Hepatocyte (in vitro differentiated cells): ENCODE data around the gene THAP7. TPM values are rescaled to one million over a fixed set of nuclear protein-coding genes. Genes with fewer than 3 reads are reported as not detected.

Source experiments
- DNase-seq: peaks from one replicate; pipeline ENCODE4 v3.0.0-alpha.2; 2016; ENCODE audit warnings: low spot score
- H2AFZ ChIP-seq: fragments of 200-600 bp; sonication (generic); 2 replicates; pipeline ENCODE4 v1.6.0; 2016; ENCODE audit warnings: antibody characterized with exemption, mild to moderate bottlenecking
- H3K27ac ChIP-seq: fragments of 200-600 bp; sonication (generic); 2 replicates; pipeline ENCODE4 v1.5.1; 2016; ENCODE audit warnings: mild to moderate bottlenecking
- H3K27me3 ChIP-seq: fragments of 200-600 bp; sonication (generic); 2 replicates; pipeline ENCODE4 v1.6.1; 2016
- H3K36me3 ChIP-seq: fragments of 200-600 bp; sonication (generic); replicated peaks from 2 replicates; pipeline ENCODE4 v1.5.1; 2016; ENCODE audit warnings: low read depth; ENCODE audit not compliant: insufficient read depth
- H3K4me1 ChIP-seq: fragments of 200-600 bp; sonication (generic); 2 replicates; pipeline ENCODE4 v1.5.1; 2016; ENCODE audit warnings: mild to moderate bottlenecking, moderate library complexity; ENCODE audit not compliant: insufficient read depth
- H3K4me2 ChIP-seq: fragments of 200-600 bp; sonication (generic); 2 replicates; pipeline ENCODE4 v1.6.0; 2016
- H3K4me3 ChIP-seq: fragments of 200-600 bp; sonication (generic); 2 replicates; pipeline ENCODE4 v1.5.1; 2016; ENCODE audit warnings: mild to moderate bottlenecking
- H3K79me2 ChIP-seq: fragments of 200-600 bp; sonication (generic); 2 replicates; pipeline ENCODE4 v1.6.0; 2017; ENCODE audit warnings: mild to moderate bottlenecking
- H3K9me2 ChIP-seq: fragments of 200-600 bp; sonication (generic); replicated peaks from 2 replicates; pipeline ENCODE4 v1.6.0; 2017; ENCODE audit warnings: mild to moderate bottlenecking; ENCODE audit not compliant: insufficient read depth
- H3K9me3 ChIP-seq: fragments of 200-600 bp; sonication (generic); 2 replicates; pipeline ENCODE4 v1.5.1; 2016; ENCODE audit warnings: low read depth, mild to moderate bottlenecking
- H4K20me1 ChIP-seq: fragments of 200-600 bp; sonication (generic); 2 replicates; pipeline ENCODE4 v1.6.0; 2016; ENCODE audit warnings: mild to moderate bottlenecking; ENCODE audit not compliant: insufficient read depth, poor library complexity, severe bottlenecking
- CTCF ChIP-seq: fragments of 200-600 bp; sonication (generic); IDR thresholded peaks from 2 replicates; pipeline ENCODE4 v1.5.1; 2016; ENCODE audit warnings: antibody characterized with exemption, mild to moderate bottlenecking; ENCODE audit not compliant: poor library complexity
- EZH2 ChIP-seq: fragments of 200-600 bp; sonication (generic); IDR thresholded peaks from 2 replicates; pipeline ENCODE4 v1.6.1; 2016; ENCODE audit warnings: antibody characterized with exemption, mild to moderate bottlenecking, borderline replicate concordance
- EZH2phosphoT487 ChIP-seq: fragments of 200-600 bp; sonication (generic); IDR thresholded peaks from one replicate; pipeline ENCODE4 v1.6.1; 2018; ENCODE audit warnings: antibody characterized with exemption, mild to moderate bottlenecking, low read depth, moderate library complexity; ENCODE audit not compliant: unreplicated experiment, severe bottlenecking
- WGBS: methylation state at CpG from one replicate; pipeline ENCODE4 v1.1.6; 2016; ENCODE audit warnings: low lambda C conversion rate; ENCODE audit errors: missing lambda C conversion rate; 5-methylcytosine and 5-hydroxymethylcytosine counted together
- polyA plus RNA-seq: library from polyadenylated mRNA; unstranded; fragments of >200 nt; fragmentation: Nextera tagmentation; extraction: Ambion mirVana; gene quantifications from 2 replicates; pipeline ENCODE4 v1.2.1, GENCODE V29; 2016
- total RNA-seq: library from RNA; depleted of rRNA; stranded (reverse); fragments of >200 nt; gene quantifications from 2 replicates; pipeline ENCODE4 v1.2.3, GENCODE V29; 2014

The THAP7 gene
- total and polyA plus RNA-seq, 2 experiments from 2014 or later: 26.2 to 41.2 TPM

- H3K27ac ChIP-seq: no peak overlapping the region
- H4K20me1 ChIP-seq: no peaks in the 10 kb centered on the region
Measured at GRCh38 chr22:20965888-20966855, 35.7 kb downstream of the THAP7 start.

GRCh38 chr22:20965104-20965887 lies 36.6 kb downstream of the THAP7 start:
- Histone ChIP-seq H3K4me1 (no peaks in the 10 kb centered on the region), H3K79me2 (no peaks in the 10 kb centered on the region), H3K27me3 (peaks cover 9% of the 10 kb centered on the region), H3K36me3 (no peaks in the 10 kb centered on the region), H3K4me2 (peak overlapping the region; percentile 97), H4K20me1 (no peaks in the 10 kb centered on the region), H2AFZ (no peak overlapping the region), H3K27ac (no peak overlapping the region), H3K4me3 (no peak overlapping the region), H3K9me2 (no peaks in the 10 kb centered on the region), H3K9me3 (no peaks in the 10 kb centered on the region)
- WGBS: 20% methylated on average over 34 of the region's 65 CpGs
- no peak for TF ChIP-seq EZH2phosphoT487
- TF ChIP-seq EZH2: no peak
- TF ChIP-seq CTCF: no peak
- no peak for DNase-seq

More at GRCh38 chr22:20965888-20966855, 35.7 kb downstream of the THAP7 start:
- H3K79me2 ChIP-seq: no peaks in the 10 kb centered on the region
- peaks cover 9% of the 10 kb centered on the region for H3K27me3 ChIP-seq
- H2AFZ ChIP-seq: no peak overlapping the region
- TF ChIP-seq EZH2 (no peak), CTCF (no peak), EZH2phosphoT487 (no peak)
- no peaks in the 10 kb centered on the region for H3K4me1 ChIP-seq
- no peaks in the 10 kb centered on the region for H3K36me3 ChIP-seq
- H3K4me3 ChIP-seq: no peak overlapping the region
- no peaks in the 10 kb centered on the region for H3K9me2 ChIP-seq
- H3K9me3 ChIP-seq: no peaks in the 10 kb centered on the region
- no peak overlapping the region for H3K4me2 ChIP-seq
- WGBS: 93% methylated on average over 12 of the region's 13 CpGs
- DNase-seq: no peak

- H3K36me3 ChIP-seq: no peaks in the 10 kb centered on the region
- 8% methylated on average over 1 of the region's 28 CpGs for WGBS
- H3K27ac ChIP-seq: no peak overlapping the region
- H2AFZ ChIP-seq: no peak overlapping the region
- H3K79me2 ChIP-seq: peaks cover under 1% of the 10 kb centered on the region
- TF ChIP-seq EZH2 (peak; percentile 18), CTCF (no peak)
- H3K4me3 ChIP-seq: peak overlapping the region; percentile 45
- DNase-seq: no peak
- H4K20me1 ChIP-seq: no peaks in the 10 kb centered on the region
- peak overlapping the region; percentile 97 for H3K4me2 ChIP-seq
- H3K9me2 ChIP-seq: no peaks in the 10 kb centered on the region
- H3K4me1 ChIP-seq: no peaks in the 10 kb centered on the region
- H3K27me3 ChIP-seq: peaks cover 9% of the 10 kb centered on the region
- no peaks in the 10 kb centered on the region for H3K9me3 ChIP-seq
Measured at GRCh38 chr22:20964799-20965103, 37.2 kb downstream of the THAP7 start.
